OCI-LY3 (cell line): ENCODE measurements around the gene KANSL1.

Experiments
- H2AFZ ChIP-seq: fragments of 200-600, 300-600 bp; shearing (Covaris generic); 2 replicates; pipeline ENCODE4 v1.6.0; 2014; ENCODE audit warnings: antibody characterized with exemption, low read depth, low read length
- H3K27ac ChIP-seq: fragments of 200-600, 300-600 bp; sonication (generic); 2 replicates; pipeline ENCODE4 v1.5.1; 2014; ENCODE audit warnings: mild to moderate bottlenecking, low read length, moderate library complexity, mixed read lengths
- H3K27me3 ChIP-seq: fragments of 200-600, 300-600 bp; sonication (generic); 2 replicates; pipeline ENCODE4 v1.6.1; 2014; ENCODE audit warnings: low read depth, low read length, mixed read lengths
- H3K36me3 ChIP-seq: fragments of 200-600, 300-600 bp; sonication (generic); replicated peaks from 2 replicates; pipeline ENCODE3; 2014; ENCODE audit warnings: low read depth, low read length, mixed read lengths
- H3K4me1 ChIP-seq: fragments of 300-600, 200-600 bp; sonication (generic); 2 replicates; pipeline ENCODE4 v1.6.1; 2014; ENCODE audit warnings: low read length, mixed read lengths
- H3K4me2 ChIP-seq: fragments of 200-600, 300-600 bp; sonication (generic); 2 replicates; pipeline ENCODE4 v1.6.1; 2014; ENCODE audit warnings: low read length, mixed read lengths
- H3K4me3 ChIP-seq: fragments of 300-600, 200-600 bp; sonication (generic); 2 replicates; pipeline ENCODE4 v1.5.1; 2014; ENCODE audit warnings: antibody characterized with exemption, mild to moderate bottlenecking, low read length, moderate library complexity
- H3K79me2 ChIP-seq: fragments of 300-600, 200-600 bp; shearing (Covaris generic); 2 replicates; pipeline ENCODE4 v1.6.1; 2014; ENCODE audit warnings: mild to moderate bottlenecking, low read length, mixed read lengths
- H3K9ac ChIP-seq: fragments of 300-600, 200-600 bp; shearing (Covaris generic); 2 replicates; pipeline ENCODE4 v1.6.0; 2014; ENCODE audit warnings: mild to moderate bottlenecking, low read length, moderate library complexity
- H3K9me3 ChIP-seq: fragments of 200-600, 300-600 bp; shearing (Covaris generic); 2 replicates; pipeline ENCODE4 v1.6.1; 2014; ENCODE audit warnings: low read length, mixed read lengths; ENCODE audit not compliant: insufficient read depth
- H4K20me1 ChIP-seq: fragments of 200-600, 300-600 bp; sonication (generic); 2 replicates; pipeline ENCODE4 v1.6.1; 2016; ENCODE audit warnings: low read length, mixed read lengths; ENCODE audit not compliant: insufficient read depth
- EZH2phosphoT487 ChIP-seq: fragments of 200-600 bp; shearing (Covaris generic); IDR thresholded peaks from 2 replicates; pipeline ENCODE4 v1.6.1; 2018; ENCODE audit warnings: antibody characterized with exemption, mixed run types, low read depth
- TF ChIP-seq, protein P1 (sequence below): fragments of 200-600, 300-600 bp; sonication (generic); IDR thresholded peaks from 2 replicates; pipeline ENCODE4 v1.5.1; 2014; ENCODE audit warnings: antibody characterized with exemption, low read length, low read depth

KANSL1 gene

DNA sequence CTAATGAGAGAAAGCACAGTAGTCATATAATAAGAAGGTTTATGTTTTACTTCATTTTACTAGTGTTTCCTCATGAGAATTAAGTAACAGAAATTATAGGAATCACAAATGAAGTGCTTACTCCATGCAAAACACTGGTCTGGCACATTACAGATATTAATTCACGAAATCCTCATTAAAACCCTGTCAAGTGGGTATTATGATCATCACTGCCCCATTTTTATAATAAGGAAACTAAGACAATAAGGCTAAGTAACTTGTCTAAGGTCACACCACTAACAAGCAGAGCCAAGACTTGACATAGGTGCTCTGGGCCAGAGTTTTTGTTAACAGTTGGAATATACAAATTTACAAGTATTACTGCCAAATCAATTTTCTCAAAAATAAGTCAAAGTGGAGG, 83.0 kb downstream of the KANSL1 start:
- Histone ChIP-seq H3K4me3 (no peak overlapping the region), H3K4me1 (no peaks in the 10 kb centered on the region), H3K9ac (no peak overlapping the region), H3K9me3 (no peaks in the 10 kb centered on the region), H3K36me3 (no peaks in the 10 kb centered on the region), H3K27ac (no peak overlapping the region), H3K4me2 (no peak overlapping the region), H3K79me2 (peaks cover 99% of the 10 kb centered on the region), H4K20me1 (peaks cover 93% of the 10 kb centered on the region), H3K27me3 (no peaks in the 10 kb centered on the region), H2AFZ (no peak overlapping the region)
- no peak for TF ChIP-seq EZH2phosphoT487
- TF ChIP-seq, protein P1, sequence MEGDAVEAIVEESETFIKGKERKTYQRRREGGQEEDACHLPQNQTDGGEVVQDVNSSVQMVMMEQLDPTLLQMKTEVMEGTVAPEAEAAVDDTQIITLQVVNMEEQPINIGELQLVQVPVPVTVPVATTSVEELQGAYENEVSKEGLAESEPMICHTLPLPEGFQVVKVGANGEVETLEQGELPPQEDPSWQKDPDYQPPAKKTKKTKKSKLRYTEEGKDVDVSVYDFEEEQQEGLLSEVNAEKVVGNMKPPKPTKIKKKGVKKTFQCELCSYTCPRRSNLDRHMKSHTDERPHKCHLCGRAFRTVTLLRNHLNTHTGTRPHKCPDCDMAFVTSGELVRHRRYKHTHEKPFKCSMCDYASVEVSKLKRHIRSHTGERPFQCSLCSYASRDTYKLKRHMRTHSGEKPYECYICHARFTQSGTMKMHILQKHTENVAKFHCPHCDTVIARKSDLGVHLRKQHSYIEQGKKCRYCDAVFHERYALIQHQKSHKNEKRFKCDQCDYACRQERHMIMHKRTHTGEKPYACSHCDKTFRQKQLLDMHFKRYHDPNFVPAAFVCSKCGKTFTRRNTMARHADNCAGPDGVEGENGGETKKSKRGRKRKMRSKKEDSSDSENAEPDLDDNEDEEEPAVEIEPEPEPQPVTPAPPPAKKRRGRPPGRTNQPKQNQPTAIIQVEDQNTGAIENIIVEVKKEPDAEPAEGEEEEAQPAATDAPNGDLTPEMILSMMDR: no peak

DNA sequence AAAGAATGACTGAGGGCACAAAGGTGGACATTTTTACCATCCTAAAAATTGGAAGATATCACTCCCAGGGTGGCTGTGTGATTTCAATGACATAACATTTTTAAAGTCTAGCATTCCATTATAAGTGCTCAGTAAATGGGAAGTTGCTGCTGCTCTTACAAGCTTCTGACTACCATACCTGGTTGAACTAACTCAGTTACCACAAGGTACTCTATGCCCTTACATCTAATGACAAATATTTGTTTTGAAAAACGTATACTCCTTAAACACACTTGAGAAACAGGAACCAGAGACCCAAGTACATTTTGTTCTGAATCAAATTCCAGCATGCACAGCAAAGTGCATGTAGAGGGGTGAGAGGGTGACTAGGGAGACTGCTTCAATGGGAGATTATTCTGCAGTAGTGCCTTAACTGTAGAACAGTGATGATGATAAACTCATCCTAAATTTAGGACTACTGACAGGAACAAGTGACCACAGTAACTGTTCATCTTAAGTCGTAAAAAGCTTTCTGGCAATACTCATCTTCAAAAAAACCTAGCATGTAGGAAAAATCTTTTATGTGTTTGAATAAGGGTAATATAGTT, 83.5 kb downstream of the KANSL1 start:
- Histone ChIP-seq H3K36me3 (no peaks in the 10 kb centered on the region), H3K27ac (no peak overlapping the region), H3K4me1 (no peaks in the 10 kb centered on the region), H3K4me2 (no peak overlapping the region), H2AFZ (no peak overlapping the region), H4K20me1 (peaks cover 93% of the 10 kb centered on the region), H3K79me2 (peaks cover 99% of the 10 kb centered on the region), H3K9ac (no peak overlapping the region), H3K27me3 (no peaks in the 10 kb centered on the region), H3K4me3 (no peak overlapping the region), H3K9me3 (no peaks in the 10 kb centered on the region)
- no peak for TF ChIP-seq EZH2phosphoT487

DNA sequence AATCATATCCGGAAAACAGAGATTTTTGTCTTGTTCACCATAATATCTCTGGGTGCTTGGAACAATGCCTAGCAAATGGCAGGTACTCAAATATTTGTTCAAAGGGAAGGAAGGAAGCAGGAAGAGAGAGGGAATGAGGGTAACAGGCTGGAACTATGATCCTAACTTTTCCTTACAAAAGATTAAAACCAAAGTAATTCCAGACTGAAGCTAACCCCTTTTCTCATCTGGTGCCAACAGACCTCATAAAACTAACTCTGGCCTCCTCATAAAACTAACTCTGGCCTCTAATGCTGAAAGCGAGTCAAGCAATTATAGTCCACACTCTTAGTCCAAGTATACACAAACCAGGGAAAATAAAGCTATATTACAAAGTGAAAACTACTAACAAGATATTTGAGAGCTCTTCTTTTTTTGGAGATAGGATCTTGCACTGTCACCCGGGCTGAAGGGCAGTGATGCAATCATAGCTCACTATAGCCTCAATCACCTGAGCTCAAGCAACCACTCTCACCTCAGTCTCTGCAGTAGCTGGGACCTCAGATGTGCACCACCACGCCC, 84.6 kb downstream of the KANSL1 start:
- TF ChIP-seq, protein P1: no peak
- TF ChIP-seq EZH2phosphoT487: no peak
- no peak overlapping the region for H2AFZ ChIP-seq
- H3K4me3 ChIP-seq: no peak overlapping the region
- H3K36me3 ChIP-seq: no peaks in the 10 kb centered on the region
- no peak overlapping the region for H3K9ac ChIP-seq
- H4K20me1 ChIP-seq: peaks cover 93% of the 10 kb centered on the region
- H3K4me2 ChIP-seq: no peak overlapping the region
- no peaks in the 10 kb centered on the region for H3K4me1 ChIP-seq
- no peaks in the 10 kb centered on the region for H3K27me3 ChIP-seq
- peaks cover 99% of the 10 kb centered on the region for H3K79me2 ChIP-seq
- no peak overlapping the region for H3K27ac ChIP-seq
- no peaks in the 10 kb centered on the region for H3K9me3 ChIP-seq

DNA sequence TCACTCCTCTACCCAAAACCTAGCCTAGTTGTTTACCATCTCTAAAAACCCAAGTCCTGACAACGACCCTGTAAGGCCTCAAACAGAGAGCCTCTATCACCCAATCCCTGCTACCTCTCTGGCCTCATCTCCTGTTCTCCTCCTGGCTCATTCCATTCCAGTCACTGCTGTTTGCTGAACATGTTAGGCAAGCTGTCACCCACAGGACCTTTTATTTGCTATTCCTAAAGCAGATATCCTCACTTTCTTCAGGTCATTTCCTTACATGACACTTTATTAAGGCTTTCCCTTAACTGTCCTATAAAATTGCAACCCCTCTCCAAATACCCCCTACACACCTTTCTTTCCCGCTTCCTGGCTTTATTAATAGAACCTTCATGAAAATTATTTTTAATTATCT, 85.1 kb downstream of the KANSL1 start:
- Histone ChIP-seq H3K36me3 (no peaks in the 10 kb centered on the region), H3K4me3 (no peak overlapping the region), H3K27ac (no peak overlapping the region), H2AFZ (no peak overlapping the region), H4K20me1 (peaks cover 92% of the 10 kb centered on the region), H3K4me2 (no peak overlapping the region), H3K79me2 (peaks cover 99% of the 10 kb centered on the region), H3K4me1 (no peaks in the 10 kb centered on the region), H3K9me3 (no peaks in the 10 kb centered on the region), H3K27me3 (no peaks in the 10 kb centered on the region), H3K9ac (no peak overlapping the region)
- no peak for TF ChIP-seq EZH2phosphoT487
- TF ChIP-seq, protein P1: no peak
